HG02610 (cell line): ENCODE data around the gene MSH2.

Experiments
- ATAC-seq: cut with Tn5 transposase; IDR thresholded peaks from one replicate; pipeline ENCODE4 v1.9.1; 2021; ENCODE audit warnings: mild to moderate bottlenecking, moderate library complexity; ENCODE audit not compliant: unreplicated experiment

MSH2 gene

GRCh38 chr2:47504174-47504810 lies 101.3 kb downstream of the MSH2 start:
- no peak for ATAC-seq

GRCh38 chr2:47506024-47506423 lies 103.1 kb downstream of the MSH2 start:
- no peak for ATAC-seq

- no peak for ATAC-seq
Observed at GRCh38 chr2:47506436-47506835, 103.5 kb downstream of the MSH2 start.

GRCh38 chr2:47508080-47508479 lies 105.1 kb downstream of the MSH2 start:
- no peak for ATAC-seq

GRCh38 chr2:47508641-47509040 lies 105.7 kb downstream of the MSH2 start:
- ATAC-seq = no peak

- ATAC-seq = no peak
Observed at GRCh38 chr2:47509250-47509649, 106.3 kb downstream of the MSH2 start.

- no peak for ATAC-seq
Observed at GRCh38 chr2:47509821-47510385, 106.9 kb downstream of the MSH2 start.

- ATAC-seq = no peak
Observed at GRCh38 chr2:47510745-47511144, 107.8 kb downstream of the MSH2 start.

- ATAC-seq = no peak
Observed at GRCh38 chr2:47512581-47513083, 109.7 kb downstream of the MSH2 start.

- no peak for ATAC-seq
Observed at GRCh38 chr2:47513981-47514520, 111.1 kb downstream of the MSH2 start.

- ATAC-seq = no peak
Observed at GRCh38 chr2:47516360-47517104, 113.6 kb downstream of the MSH2 start.

GRCh38 chr2:47518497-47519146 lies 115.7 kb downstream of the MSH2 start:
- no peak for ATAC-seq

- ATAC-seq = no peak
Observed at GRCh38 chr2:47519147-47519537, 116.2 kb downstream of the MSH2 start.

GRCh38 chr2:47519604-47520301 lies 116.8 kb downstream of the MSH2 start:
- no peak for ATAC-seq

- no peak for ATAC-seq
Observed at GRCh38 chr2:47520302-47520630, 117.3 kb downstream of the MSH2 start.

GRCh38 chr2:47520825-47521665 lies 118.1 kb downstream of the MSH2 start:
- ATAC-seq = peak; percentile 73

- ATAC-seq = no peak
Observed at GRCh38 chr2:47521666-47522285, 118.8 kb downstream of the MSH2 start.

- ATAC-seq = no peak
Observed at GRCh38 chr2:47525167-47525566, 122.2 kb downstream of the MSH2 start.

GRCh38 chr2:47528455-47528854 lies 125.5 kb downstream of the MSH2 start:
- ATAC-seq = no peak
